22Rv1 (cell line): ENCODE results near the gene IFT80.

Experiments used
- H3K27ac ChIP-seq: fragments of 450-650 bp; 2 replicates; pipeline ENCODE4 v1.5.1; 2017
- CTCF ChIP-seq: fragments of 450-650 bp; IDR thresholded peaks from 2 replicates; pipeline ENCODE4 v1.5.1; 2017; ENCODE audit warnings: mild to moderate bottlenecking
- ZFX ChIP-seq: fragments of 450-650 bp; IDR thresholded peaks from 2 replicates; pipeline ENCODE4 v1.6.1; 2017; ENCODE audit warnings: antibody characterized with exemption, borderline replicate concordance

The IFT80 gene

GRCh38 chr3:160319322-160319721, 79.7 kb downstream of the IFT80 start:
- TF ChIP-seq CTCF (no peak), ZFX (no peak)
- no peak overlapping the region for H3K27ac ChIP-seq

- no peak overlapping the region for H3K27ac ChIP-seq
- TF ChIP-seq ZFX, result no peak
- no peak for TF ChIP-seq CTCF
Observed at GRCh38 chr3:160314995-160315394, 84.0 kb downstream of the IFT80 start.

- TF ChIP-seq CTCF, result no peak
- no peak for TF ChIP-seq ZFX
- H3K27ac ChIP-seq, result no peak overlapping the region
Observed at GRCh38 chr3:160312014-160312624, 86.9 kb downstream of the IFT80 start.

- TF ChIP-seq ZFX (no peak), CTCF (no peak)
Observed at GRCh38 chr3:160302806-160303205, 96.2 kb downstream of the IFT80 start.

GRCh38 chr3:160296591-160296990, 102.4 kb downstream of the IFT80 start:
- H3K27ac ChIP-seq, result no peak overlapping the region
- TF ChIP-seq CTCF (no peak), ZFX (no peak)

More at GRCh38 chr3:160302806-160303205, 96.2 kb downstream of the IFT80 start:
- H3K27ac ChIP-seq, result no peak overlapping the region

GRCh38 chr3:160291909-160292299, 107.1 kb downstream of the IFT80 start:
- H3K27ac ChIP-seq, result peak overlapping the region; percentile 60
- TF ChIP-seq CTCF (no peak), ZFX (no peak)

GRCh38 chr3:160291290-160291908, 107.6 kb downstream of the IFT80 start:
- peak overlapping the region; percentile 60 for H3K27ac ChIP-seq
- no peak for TF ChIP-seq ZFX
- no peak for TF ChIP-seq CTCF
